Activated CD4-positive, alpha-beta memory T cell treated with anti-CD3 and anti-CD28 coated beads for 36 hours (primary cell): ENCODE results near the gene SLC45A2. TPM values are rescaled to one million over a fixed set of nuclear protein-coding genes. Genes with fewer than 3 reads are reported as not detected.
A peak's percentile ranks its signal among the peaks of the same experiment; 100 is the strongest.

Experiments
- CTCF ChIA-PET: fragments of 350-600 bp; sonication (Branson Sonifier 250); formaldehyde crosslinking; loops from one replicate; lab custom pipeline; 2021; ENCODE audit warnings: antibody characterized with exemption, inconsistent platforms; lab: Charles Lee
- POLR2A ChIA-PET: fragments of 350-600 bp; sonication (Branson Sonifier 250); formaldehyde crosslinking; loops from one replicate; lab custom pipeline; 2021; ENCODE audit warnings: antibody characterized with exemption; lab: Charles Lee
- DNase-seq: peaks from one replicate; pipeline ENCODE4 v3.0.0-alpha.2; 2020
- H3K27ac Mint-ChIP-seq: one replicate; pipeline ENCODE4 v1.8.0; 2021; ENCODE audit warnings: mixed read lengths
- H3K27me3 Mint-ChIP-seq: one replicate; pipeline ENCODE4 v1.8.0; 2021; ENCODE audit warnings: mixed read lengths
- H3K36me3 Mint-ChIP-seq: one replicate; pipeline ENCODE4 v1.8.0; 2021; ENCODE audit warnings: mixed read lengths
- H3K4me1 Mint-ChIP-seq: one replicate; pipeline ENCODE4 v1.8.0; 2021; ENCODE audit warnings: low read depth, mixed read lengths
- H3K4me3 Mint-ChIP-seq: one replicate; pipeline ENCODE4 v1.8.0; 2021; ENCODE audit warnings: mild to moderate bottlenecking, mixed read lengths
- H3K9me3 Mint-ChIP-seq: one replicate; pipeline ENCODE4 v1.8.0; 2021; ENCODE audit warnings: mixed read lengths
- intact Hi-C: fragments of 100-400 bp; cut with micrococcal nuclease; formaldehyde crosslinking; loops from one replicate; pipeline ENCODE4 v1.15.1; 2023
- total RNA-seq, 2 experiments: library from RNA; stranded (reverse); gene quantifications; one replicate each; pipeline ENCODE4 v1.2.3, GENCODE V29; 2021

The SLC45A2 gene
- total RNA-seq, 2 experiments from 2014 or later = not detected

GRCh38 chr5:34007201-34007620, 22.7 kb upstream of the SLC45A2 start:
- DNase-seq = no peak
- Mint-ChIP-seq H3K9me3 (no peaks in the 10 kb centered on the region), H3K27me3 (no peaks in the 10 kb centered on the region), H3K36me3 (peaks cover 11% of the 10 kb centered on the region), H3K4me3 (peak overlapping the region; percentile 91), H3K4me1 (peaks cover 32% of the 10 kb centered on the region), H3K27ac (peak overlapping the region; percentile 93)
- POLR2A ChIA-PET = interaction anchor here (0.6 to 1.8 kb wide), 3 partner anchors 10 to 15 kb away, joined by 3 to 5 read pairs (median 4); no protein-coding TSS in a partner anchor
- CTCF ChIA-PET = interaction anchor here (1.2 to 1.3 kb wide), 2 partner anchors 10 to 37 kb away, joined by 3 to 4 read pairs; no protein-coding TSS in a partner anchor
- intact Hi-C loops = loop anchor here (1.0 to 10.0 kb wide), 4 partner anchors 238 to 920 kb away; partner anchors contain the start of genes DNAJC21 and TTC23L

GRCh38 chr5:34005681-34006080, 21.2 kb upstream of the SLC45A2 start:
- Mint-ChIP-seq H3K36me3 (peaks cover 11% of the 10 kb centered on the region), H3K4me1 (peaks cover 32% of the 10 kb centered on the region), H3K4me3 (no peak overlapping the region), H3K27me3 (no peaks in the 10 kb centered on the region), H3K27ac (peak overlapping the region; percentile 16), H3K9me3 (no peaks in the 10 kb centered on the region)
- POLR2A ChIA-PET = interaction anchor here (1.6 kb wide), 1 partner anchor 10 kb away, joined by 9 read pairs; no protein-coding TSS in a partner anchor
- DNase-seq = no peak
- CTCF ChIA-PET = interaction anchor here (0.9 kb wide), 1 partner anchor 8 kb away, joined by 3 read pairs; no protein-coding TSS in a partner anchor
- intact Hi-C loops = loop anchor here (1.0 to 10.0 kb wide), 4 partner anchors 10 to 922 kb away; partner anchors contain the start of gene DNAJC21

GRCh38 chr5:34005211-34005610, 20.7 kb upstream of the SLC45A2 start:
- peak; percentile 39 for DNase-seq
- POLR2A ChIA-PET = interaction anchor here (1.6 kb wide), 1 partner anchor 10 kb away, joined by 9 read pairs; no protein-coding TSS in a partner anchor
- Mint-ChIP-seq H3K36me3 (peaks cover 11% of the 10 kb centered on the region), H3K4me1 (peaks cover 32% of the 10 kb centered on the region), H3K4me3 (no peak overlapping the region), H3K27me3 (no peaks in the 10 kb centered on the region), H3K9me3 (no peaks in the 10 kb centered on the region), H3K27ac (peak overlapping the region; percentile 16)
- intact Hi-C loops = loop anchor here (1.0 to 10.0 kb wide), 4 partner anchors 10 to 922 kb away; partner anchors contain the start of gene DNAJC21
- CTCF ChIA-PET = interaction anchor here (0.9 kb wide), 1 partner anchor 8 kb away, joined by 3 read pairs; no protein-coding TSS in a partner anchor

GRCh38 chr5:34003941-34004340, 19.4 kb upstream of the SLC45A2 start:
- DNase-seq = no peak
- Mint-ChIP-seq H3K27me3 (no peaks in the 10 kb centered on the region), H3K9me3 (no peaks in the 10 kb centered on the region), H3K36me3 (peaks cover 11% of the 10 kb centered on the region), H3K4me1 (peaks cover 28% of the 10 kb centered on the region), H3K27ac (no peak overlapping the region), H3K4me3 (no peak overlapping the region)
- intact Hi-C loops = loop anchor here (10.0 kb wide), 2 partner anchors 241 to 531 kb away; no protein-coding TSS in a partner anchor
- ChIA-PET CTCF (no interaction called here), POLR2A (no interaction called here)

- CTCF ChIA-PET = no interaction called here
- Mint-ChIP-seq H3K4me1 (peaks cover 21% of the 10 kb centered on the region), H3K27ac (no peak overlapping the region), H3K27me3 (no peaks in the 10 kb centered on the region), H3K4me3 (no peak overlapping the region), H3K9me3 (no peaks in the 10 kb centered on the region), H3K36me3 (peaks cover 11% of the 10 kb centered on the region)
- POLR2A ChIA-PET = no interaction called here
- DNase-seq = peak; percentile 15
- intact Hi-C loops = loop anchor here (10.0 kb wide), 2 partner anchors 242 to 532 kb away; no protein-coding TSS in a partner anchor
Measured at GRCh38 chr5:34002629-34003328, 18.3 kb upstream of the SLC45A2 start.

- H3K9me3 Mint-ChIP-seq = no peaks in the 10 kb centered on the region
- ChIA-PET CTCF (no interaction called here), POLR2A (no interaction called here)
- H3K27me3 Mint-ChIP-seq = no peaks in the 10 kb centered on the region
- H3K27ac Mint-ChIP-seq = no peak overlapping the region
- peaks cover 19% of the 10 kb centered on the region for H3K4me1 Mint-ChIP-seq
- intact Hi-C loops = loop anchor here (10.0 kb wide), 2 partner anchors 243 to 533 kb away; no protein-coding TSS in a partner anchor
- DNase-seq = no peak
- H3K4me3 Mint-ChIP-seq = no peak overlapping the region
- peaks cover 16% of the 10 kb centered on the region for H3K36me3 Mint-ChIP-seq
Measured at GRCh38 chr5:34001241-34001841, 16.8 kb upstream of the SLC45A2 start.

GRCh38 chr5:33999978-34000377, 15.5 kb upstream of the SLC45A2 start:
- Mint-ChIP-seq H3K4me1 (peaks cover 10% of the 10 kb centered on the region), H3K9me3 (no peaks in the 10 kb centered on the region), H3K27me3 (no peaks in the 10 kb centered on the region), H3K27ac (no peak overlapping the region), H3K36me3 (peaks cover 20% of the 10 kb centered on the region), H3K4me3 (no peak overlapping the region)
- POLR2A ChIA-PET = no interaction called here
- intact Hi-C loops = loop anchor here (10.0 kb wide), 2 partner anchors 245 to 535 kb away; no protein-coding TSS in a partner anchor
- CTCF ChIA-PET = no interaction called here
- no peak for DNase-seq

- H3K27ac Mint-ChIP-seq = no peak overlapping the region
- CTCF ChIA-PET = interaction anchor here (1.0 to 2.9 kb wide), 13 partner anchors 8 to 469 kb away, joined by 3 to 15 read pairs (median 5); partner anchors contain the start of gene AMACR
Measured at GRCh38 chr5:33997331-33997983, 13.0 kb upstream of the SLC45A2 start.

GRCh38 chr5:33995865-33996264, 11.4 kb upstream of the SLC45A2 start:
- Mint-ChIP-seq H3K36me3 (peaks cover 14% of the 10 kb centered on the region), H3K4me3 (no peak overlapping the region), H3K27me3 (no peaks in the 10 kb centered on the region), H3K27ac (no peak overlapping the region), H3K4me1 (peaks cover 12% of the 10 kb centered on the region), H3K9me3 (no peaks in the 10 kb centered on the region)
- CTCF ChIA-PET = interaction anchor here (1.5 to 2.8 kb wide), 4 partner anchors 22 to 479 kb away, joined by 3 to 15 read pairs (median 7); no protein-coding TSS in a partner anchor
- intact Hi-C loops = loop anchor here (2.0 kb wide), 1 partner anchor 27 kb away; no protein-coding TSS in a partner anchor
- POLR2A ChIA-PET = no interaction called here
- DNase-seq = no peak

More at GRCh38 chr5:33997331-33997983, 13.0 kb upstream of the SLC45A2 start:
- peak; percentile 33 for DNase-seq
- Mint-ChIP-seq H3K4me3 (no peak overlapping the region), H3K4me1 (peaks cover 12% of the 10 kb centered on the region), H3K27me3 (no peaks in the 10 kb centered on the region), H3K9me3 (no peaks in the 10 kb centered on the region), H3K36me3 (peaks cover 14% of the 10 kb centered on the region)
- intact Hi-C loops = loop anchor here (1.0 to 2.0 kb wide), 2 partner anchors 25 to 468 kb away; no protein-coding TSS in a partner anchor
- POLR2A ChIA-PET = interaction anchor here (0.6 kb wide), 1 partner anchor 10 kb away, joined by 3 read pairs; the partner anchor contains the start of gene AMACR

- Mint-ChIP-seq H3K27ac (no peak overlapping the region), H3K27me3 (no peaks in the 10 kb centered on the region), H3K4me3 (no peak overlapping the region), H3K36me3 (peaks cover 14% of the 10 kb centered on the region), H3K4me1 (peaks cover 12% of the 10 kb centered on the region), H3K9me3 (no peaks in the 10 kb centered on the region)
- DNase-seq = peak; percentile 30
- intact Hi-C loops = no loop called here
- ChIA-PET POLR2A (no interaction called here), CTCF (interaction anchor here (0.7 to 1.5 kb wide), 2 partner anchors 53 to 480 kb away, joined by 3 read pairs; no protein-coding TSS in a partner anchor)
Measured at GRCh38 chr5:33994845-33995244, 10.4 kb upstream of the SLC45A2 start.

GRCh38 chr5:33992864-33993263, 8.4 kb upstream of the SLC45A2 start:
- peaks cover 12% of the 10 kb centered on the region for H3K4me1 Mint-ChIP-seq
- H3K4me3 Mint-ChIP-seq = no peak overlapping the region
- H3K9me3 Mint-ChIP-seq = no peaks in the 10 kb centered on the region
- no peak overlapping the region for H3K27ac Mint-ChIP-seq
- peaks cover 29% of the 10 kb centered on the region for H3K36me3 Mint-ChIP-seq
- POLR2A ChIA-PET = no interaction called here
- no peak for DNase-seq
- CTCF ChIA-PET = no interaction called here
- intact Hi-C loops = no loop called here
- H3K27me3 Mint-ChIP-seq = no peaks in the 10 kb centered on the region
